T-helper 1 cell (primary cell): ENCODE measurements around the gene COX5A.
"Not testable (repeated sequence)": the region's sequence is repeated elsewhere in the genome, so short reads cannot be mapped to it uniquely, and the experiment has no call there.

Source experiments
- DNase-seq, 5 donors: peaks; one replicate each; pipeline ENCODE4 v3.0.0-alpha.2; 2012 to 2020

The COX5A gene

GRCh38 chr15:74896316-74896715, 41.6 kb downstream of the COX5A start:
- no peak for DNase-seq

GRCh38 chr15:74895830-74896229, 42.0 kb downstream of the COX5A start:
- DNase-seq = no peak

GRCh38 chr15:74894383-74894782, 43.5 kb downstream of the COX5A start:
- not testable (repeated sequence) for DNase-seq

- peak in 3 of 5 donors; percentile 23 to 84 (median 38) for DNase-seq
Observed at GRCh38 chr15:74893627-74894026, 44.2 kb downstream of the COX5A start.

DNA sequence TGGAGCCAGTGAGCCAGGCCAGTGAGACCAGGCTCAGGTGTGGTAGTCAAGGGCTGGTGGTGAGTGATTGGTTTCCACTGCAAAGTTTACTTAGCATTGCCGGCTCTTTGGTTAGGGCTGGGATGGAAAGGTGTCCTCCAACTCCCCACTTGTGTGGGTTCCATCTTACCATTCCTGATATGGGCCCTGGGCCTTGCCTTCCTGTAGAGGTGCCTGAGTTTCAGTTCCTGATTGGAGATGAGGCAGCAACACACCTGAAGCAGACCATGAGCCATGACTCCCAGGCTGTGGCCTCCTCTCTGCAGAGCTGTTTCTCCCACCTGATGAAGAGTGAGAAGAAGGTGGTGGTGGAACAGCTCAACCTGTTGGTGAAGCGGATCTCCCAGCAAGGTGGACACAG, 44.9 kb downstream of the COX5A start:
- DNase-seq = no peak

DNA sequence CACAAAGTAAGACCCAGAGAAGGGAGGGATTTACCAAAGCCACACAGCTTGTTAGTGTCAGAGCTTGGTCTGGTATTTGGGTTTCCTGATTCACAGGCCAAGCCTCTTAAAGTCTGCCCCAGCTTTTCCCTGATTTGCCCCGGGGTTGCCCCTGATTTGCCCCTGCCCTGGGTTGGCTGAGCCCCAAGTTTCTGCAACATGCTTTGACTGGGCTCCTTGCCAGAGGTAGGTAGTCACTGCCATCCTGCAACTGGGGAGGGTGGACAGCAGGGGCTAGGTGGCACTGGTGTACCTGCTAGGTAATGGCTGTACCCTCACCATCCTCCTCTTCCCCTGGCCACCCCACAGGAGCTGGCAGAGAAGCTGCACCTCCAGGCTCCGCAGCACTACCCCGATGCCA, 45.6 kb downstream of the COX5A start:
- DNase-seq = no peak

DNA sequence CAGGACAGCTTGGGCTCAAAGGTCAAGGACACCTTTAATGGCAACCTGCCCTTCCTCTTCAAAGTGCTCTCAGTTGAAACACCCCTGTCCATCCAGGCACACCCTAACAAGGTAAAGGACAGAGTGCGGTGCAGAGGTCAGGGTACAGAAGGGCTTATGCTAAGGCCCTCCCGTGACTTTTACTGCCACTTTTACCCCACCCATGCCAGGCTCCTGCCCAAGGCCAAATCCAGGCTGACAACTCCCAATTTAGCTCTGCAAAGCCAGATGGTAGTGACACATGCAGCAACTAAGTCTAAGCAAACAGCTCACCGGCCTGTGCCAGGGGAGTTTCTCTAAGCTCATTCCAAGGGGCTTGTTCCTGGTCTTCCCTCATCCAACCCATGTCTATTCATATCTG, 46.4 kb downstream of the COX5A start:
- DNase-seq = no peak

DNA sequence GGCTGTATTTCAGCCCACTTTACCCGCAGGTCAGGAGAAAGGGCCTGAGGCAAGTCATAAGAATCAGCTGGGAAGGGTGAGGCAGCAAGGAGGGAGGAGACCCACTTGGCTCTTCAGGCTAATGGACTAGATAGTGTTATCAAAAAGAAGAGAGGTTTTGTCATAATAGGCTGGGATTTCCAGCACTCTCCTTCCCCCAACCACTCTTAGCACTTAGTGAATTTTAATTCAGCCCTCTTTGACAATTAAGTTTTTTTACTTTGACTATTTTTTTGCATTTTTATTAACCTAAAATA, 47.3 kb downstream of the COX5A start:
- no peak for DNase-seq

- DNase-seq = peak; percentile 64 to 83 (median 79)
Observed at GRCh38 chr15:74889883-74890664, 47.8 kb downstream of the COX5A start, which contains the start of gene MPI. MPI (plus strand) TSS chr15:74890042; CDS start chr15:74890074, 32 bp downstream.

DNA sequence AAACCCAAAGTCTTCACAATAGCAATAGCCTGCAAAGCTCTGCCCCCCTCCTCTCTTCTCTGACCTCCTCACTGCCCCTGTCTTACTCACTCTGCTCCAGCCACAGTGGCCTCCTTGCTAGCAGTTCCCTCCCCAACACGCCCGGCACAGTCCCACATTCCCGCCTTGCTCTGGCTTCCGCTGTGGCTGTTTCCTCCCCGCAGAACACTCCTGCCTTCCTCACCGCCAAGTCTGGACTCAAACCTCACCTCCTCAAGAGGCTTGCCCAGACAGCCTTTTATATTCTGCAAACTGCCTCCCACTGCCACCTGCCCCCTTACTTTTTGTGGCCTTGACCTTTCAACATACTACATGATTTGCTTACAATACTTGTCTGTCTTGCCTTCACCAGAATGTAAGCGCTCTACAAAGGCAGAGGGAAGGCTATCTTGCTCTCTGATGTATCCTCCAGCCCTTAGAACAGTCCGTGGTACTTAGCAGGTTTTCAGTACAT, 48.4 kb downstream of the COX5A start:
- DNase-seq = peak in 1 of 5 donors; percentile 12

DNA sequence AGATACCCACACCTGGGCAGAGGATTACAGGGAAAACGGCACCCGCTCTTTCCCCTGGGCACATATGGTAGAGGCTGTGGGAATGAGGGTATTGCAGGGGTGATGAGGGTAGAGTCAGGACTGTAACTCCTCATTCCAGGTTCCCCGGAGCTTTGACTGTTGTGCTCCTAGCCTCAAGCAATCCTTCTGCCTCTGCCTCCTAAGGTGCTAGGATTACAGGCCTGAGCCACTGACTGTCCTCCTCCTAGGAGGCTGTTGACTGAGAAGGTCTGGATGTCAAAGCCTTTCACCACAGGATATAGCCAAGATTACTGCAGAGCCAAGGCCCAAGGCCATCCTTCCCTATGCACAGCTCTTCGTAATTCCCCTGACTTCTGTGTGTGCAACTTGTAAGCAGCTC, 49.2 kb downstream of the COX5A start:
- DNase-seq = no peak

GRCh38 chr15:74887537-74888193, 50.2 kb downstream of the COX5A start:
- not testable (repeated sequence) for DNase-seq

GRCh38 chr15:74885461-74885860, 52.4 kb downstream of the COX5A start:
- no peak for DNase-seq

DNA sequence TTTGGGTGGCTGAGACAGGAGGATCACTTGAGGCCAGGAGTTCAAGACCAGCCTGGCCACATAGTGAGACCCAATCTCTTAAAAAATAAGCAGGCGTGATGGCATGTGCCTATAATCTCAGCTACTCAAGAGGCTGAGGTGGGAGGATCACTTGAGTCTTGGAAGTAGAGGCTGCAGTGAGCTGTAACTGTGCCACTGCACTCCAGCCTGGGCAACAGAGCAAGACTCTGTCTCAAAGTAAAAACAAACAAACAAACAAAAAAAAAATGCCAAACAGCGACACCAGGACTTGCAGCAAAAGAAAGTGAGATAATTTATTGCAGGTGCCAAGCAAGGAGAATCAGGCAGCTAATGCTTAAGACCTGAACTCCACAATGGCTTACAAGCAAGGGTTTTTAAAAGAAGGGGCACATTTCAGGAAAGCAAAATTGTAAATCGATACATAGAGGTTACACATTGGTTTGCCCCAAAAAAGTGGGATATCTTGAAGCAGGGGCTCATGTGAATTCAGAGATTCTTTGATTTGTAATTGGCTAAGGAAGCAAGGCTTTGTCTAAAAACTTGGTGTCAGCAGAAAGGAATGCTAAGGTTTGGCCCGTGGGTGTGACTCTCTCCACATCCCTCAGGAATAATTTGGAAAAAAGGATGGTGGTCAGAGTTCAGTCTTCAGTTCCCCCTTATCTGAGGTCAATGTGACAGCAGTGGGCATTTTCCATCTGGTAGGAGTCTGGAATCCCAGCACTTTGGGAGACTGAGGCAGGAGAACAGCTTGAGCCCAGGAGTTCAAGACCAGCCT, 53.2 kb downstream of the COX5A start:
- DNase-seq = no peak

- DNase-seq = no peak
Observed at GRCh38 chr15:74882528-74882927, 55.3 kb downstream of the COX5A start.

DNA sequence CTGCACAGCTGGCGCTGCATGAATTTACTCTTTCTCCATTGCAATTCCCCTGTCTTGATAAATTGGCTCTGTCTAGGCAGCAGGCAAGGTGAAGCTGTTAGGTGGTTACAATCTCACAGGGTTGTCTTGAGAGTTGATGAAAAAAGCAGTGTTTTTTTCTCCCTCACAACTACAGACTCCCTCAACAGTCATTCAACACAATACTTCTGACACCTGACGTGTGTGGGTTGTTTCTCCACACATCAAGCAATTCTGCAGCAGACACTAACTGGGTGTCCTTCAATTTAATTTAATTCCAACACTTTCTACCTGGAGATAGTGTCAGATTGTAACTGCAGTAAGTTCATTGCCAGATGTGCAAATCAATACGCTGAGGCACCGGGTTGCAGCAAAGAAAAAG, 59.6 kb downstream of the COX5A start:
- no peak for DNase-seq

DNA sequence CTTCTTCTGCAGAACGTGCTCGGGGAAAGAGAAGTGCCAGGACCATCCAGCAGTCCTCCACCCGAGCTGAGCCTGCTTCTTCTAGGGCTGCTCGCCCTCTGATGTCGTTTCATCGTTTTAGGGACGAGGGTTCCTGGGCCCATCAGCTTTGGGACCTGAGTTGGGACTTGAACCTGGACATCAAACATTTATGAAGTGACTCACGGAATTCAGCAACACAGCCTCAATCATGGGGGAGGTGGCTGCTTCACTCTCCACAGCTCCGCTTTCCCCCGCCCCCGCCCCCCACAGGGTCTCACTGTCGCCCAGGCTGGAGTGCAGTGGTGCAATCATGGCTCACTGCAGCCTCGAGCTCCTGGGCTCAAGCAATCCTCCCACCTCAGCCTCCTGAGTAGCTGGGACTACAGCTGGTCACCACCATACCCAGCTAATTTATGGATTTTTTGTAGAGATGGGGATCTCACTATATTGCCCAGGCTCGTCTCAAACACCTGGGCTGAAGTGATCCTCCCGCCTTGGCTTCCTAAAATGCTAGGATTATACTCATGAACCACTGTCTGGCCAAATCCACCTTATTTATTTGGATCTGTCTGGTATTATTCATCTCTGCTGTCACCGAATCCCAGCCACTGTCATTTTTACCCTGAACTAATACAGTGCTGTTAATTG, 64.0 kb downstream of the COX5A start:
- peak in 1 of 5 donors; percentile 33 for DNase-seq

DNA sequence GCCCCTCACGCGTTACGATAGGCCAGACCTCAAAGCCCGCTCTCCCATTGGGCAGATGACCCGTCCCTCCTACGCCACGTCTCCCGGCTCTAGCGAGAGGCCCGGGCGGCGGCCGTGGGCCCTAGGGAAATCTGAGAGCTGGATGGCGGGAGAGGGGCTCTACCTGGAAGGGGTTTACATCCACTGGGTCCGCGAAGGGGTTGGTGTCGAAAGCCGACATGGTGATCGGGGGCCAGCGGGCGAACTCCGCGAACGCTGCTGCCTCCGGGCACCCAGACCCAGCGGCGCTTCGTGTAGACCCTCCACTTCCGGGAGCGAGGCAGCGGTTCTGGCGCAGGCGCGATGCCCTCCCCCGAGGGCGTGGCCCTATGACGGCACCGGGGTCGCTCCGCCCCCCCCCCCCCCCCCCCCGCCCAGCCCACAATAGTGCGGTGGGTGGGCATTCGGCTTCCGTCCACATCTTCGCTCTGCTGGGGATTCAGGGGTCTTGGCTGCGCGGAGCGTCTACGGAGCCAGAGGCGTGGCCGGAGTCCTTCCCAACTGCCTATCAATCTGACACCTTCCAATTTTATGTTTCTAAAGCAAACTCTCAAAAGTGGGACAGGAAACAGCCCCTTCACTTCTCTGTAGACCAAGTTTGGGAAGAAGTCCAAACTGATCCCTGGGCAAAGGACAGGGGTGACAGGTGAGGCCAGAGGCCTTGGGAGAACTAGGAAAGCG, 64.7 kb downstream of the COX5A start, which contains the start of gene SCAMP2:
SCAMP2 (minus strand) TSS at position 330 of the 720 bp plus-strand sequence; CDS start at position 220, 110 bp downstream.
- DNase-seq = peak; percentile 80 to 94 (median 84)

DNA sequence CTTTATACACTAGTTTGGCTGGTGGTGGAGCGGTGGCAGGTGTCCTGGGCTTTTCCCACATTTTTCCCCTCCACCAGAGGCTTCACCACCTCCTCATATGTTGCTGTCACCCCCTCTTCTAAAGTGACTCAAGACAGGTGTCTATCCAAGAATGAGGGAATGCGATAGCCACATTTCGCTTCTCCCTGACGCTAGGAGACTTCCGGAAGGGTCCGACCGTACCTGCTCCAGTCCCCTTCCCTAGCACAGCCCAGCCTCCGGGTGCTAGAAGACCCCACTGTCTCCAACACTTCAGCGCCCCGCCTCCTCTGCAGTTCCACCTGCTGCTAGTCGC, 65.2 kb downstream of the COX5A start:
- no peak for DNase-seq

DNA sequence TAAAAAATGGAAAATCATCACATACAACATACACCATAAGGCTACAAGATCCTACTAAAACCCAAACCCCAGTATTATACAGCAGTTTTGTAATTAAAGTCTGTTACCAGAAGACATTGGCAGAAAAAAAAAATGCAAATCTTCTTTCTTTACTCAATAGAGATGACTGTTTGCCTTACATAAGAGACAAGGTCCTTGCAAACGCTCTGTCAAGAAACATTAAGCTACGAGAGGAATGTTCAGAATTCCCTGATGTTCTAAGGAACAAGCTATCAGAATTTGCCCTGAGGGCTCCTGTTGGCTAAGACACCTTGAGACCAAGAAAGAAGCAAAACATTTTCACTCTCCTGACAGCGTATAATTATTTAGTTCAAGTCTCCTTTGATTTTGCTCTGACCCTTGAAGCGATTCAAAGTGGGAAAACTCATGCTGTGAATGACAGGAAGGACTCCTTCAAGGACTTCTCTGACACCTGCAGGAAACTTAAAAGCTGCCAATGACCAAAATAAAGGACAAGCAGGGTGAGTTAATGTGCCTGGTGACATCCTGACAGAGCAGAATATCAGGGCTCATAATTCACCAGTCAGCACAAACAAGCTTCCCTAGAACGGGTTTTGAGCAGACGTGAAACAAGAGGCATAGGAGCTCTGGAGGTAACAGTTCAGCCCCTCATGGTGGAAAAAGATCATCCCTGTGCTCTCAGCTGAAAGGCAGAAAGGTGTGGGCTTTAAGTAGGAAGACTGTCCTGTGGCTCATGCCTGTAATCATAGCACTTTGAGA, 67.2 kb downstream of the COX5A start:
- DNase-seq = no peak
